ENCODE results near the gene TADA2A.

The TADA2A gene

DNA sequence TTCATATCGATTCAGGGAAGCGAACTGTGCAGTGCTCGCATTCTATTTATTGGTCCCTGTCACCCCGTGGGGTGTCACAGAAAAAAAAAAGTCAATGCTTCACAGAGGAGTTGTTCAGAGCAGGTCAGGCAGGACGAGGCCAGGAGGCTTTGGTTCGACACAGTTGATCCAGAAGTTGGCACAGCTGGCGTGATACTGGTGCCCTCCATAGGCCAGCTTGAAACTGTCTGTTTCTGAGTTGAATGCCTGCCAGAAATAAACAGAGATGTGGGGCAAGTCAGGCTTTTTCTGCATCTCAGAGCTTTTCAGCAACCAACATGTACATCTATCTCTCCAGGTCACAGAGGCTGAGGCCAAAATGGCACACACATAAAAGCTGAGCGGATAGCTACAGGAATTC, 112.1 kb downstream of the TADA2A start:
- Histone ChIP-seq H3K9me3 (ENCODE audit: insufficient read depth, low read length) (no peaks in the 10 kb centered on the region), H3K4me1 (ENCODE audit: low read length) (no peaks in the 10 kb centered on the region), H3K27ac (ENCODE audit: low read length) (no peak overlapping the region), H4K20me1 (ENCODE audit: insufficient read depth, low read length) (no peaks in the 10 kb centered on the region), H3K79me2 (ENCODE audit: low read length) (no peaks in the 10 kb centered on the region), H2AFZ (ENCODE audit: low read depth, low read length) (no peak overlapping the region), H3K4me2 (ENCODE audit: low read length) (no peak overlapping the region), H3K9ac (ENCODE audit: low read length) (no peak overlapping the region), H3K27me3 (ENCODE audit: low read depth, low read length) (no peaks in the 10 kb centered on the region), H3K36me3 (replicated peaks; ENCODE audit: low read depth, low read length) (peaks cover 23% of the 10 kb centered on the region), H3K4me3 (ENCODE audit: low read length) (no peak overlapping the region)
- no peak for TF ChIP-seq CTCF (IDR thresholded peaks at IDR 0.05; ENCODE audit: low read depth, low read length)
- TF ChIP-seq EZH2phosphoT487 (IDR thresholded peaks at IDR 0.05; ENCODE audit: low read depth), result no peak

GRCh38 chr17:37519251-37519985, 112.7 kb downstream of the TADA2A start:
- Histone ChIP-seq H3K36me3 (replicated peaks; ENCODE audit: low read depth, low read length) (peaks cover 25% of the 10 kb centered on the region), H3K79me2 (ENCODE audit: low read length) (no peaks in the 10 kb centered on the region), H3K4me2 (ENCODE audit: low read length) (no peak overlapping the region), H3K9me3 (ENCODE audit: insufficient read depth, low read length) (no peaks in the 10 kb centered on the region), H3K27ac (ENCODE audit: low read length) (no peak overlapping the region), H3K4me1 (ENCODE audit: low read length) (no peaks in the 10 kb centered on the region), H3K9ac (ENCODE audit: low read length) (no peak overlapping the region), H3K4me3 (ENCODE audit: low read length) (no peak overlapping the region), H2AFZ (ENCODE audit: low read depth, low read length) (no peak overlapping the region), H4K20me1 (ENCODE audit: insufficient read depth, low read length) (no peaks in the 10 kb centered on the region), H3K27me3 (ENCODE audit: low read depth, low read length) (no peaks in the 10 kb centered on the region)
- no peak for TF ChIP-seq EZH2phosphoT487 (IDR thresholded peaks at IDR 0.05; ENCODE audit: low read depth)
- no peak for TF ChIP-seq CTCF (IDR thresholded peaks at IDR 0.05; ENCODE audit: low read depth, low read length)

- Histone ChIP-seq H3K4me2 (ENCODE audit: low read length) (no peak overlapping the region), H3K4me1 (ENCODE audit: low read length) (no peaks in the 10 kb centered on the region), H3K4me3 (ENCODE audit: low read length) (no peak overlapping the region), H2AFZ (ENCODE audit: low read depth, low read length) (no peak overlapping the region), H3K27ac (ENCODE audit: low read length) (no peak overlapping the region), H3K9me3 (ENCODE audit: insufficient read depth, low read length) (no peaks in the 10 kb centered on the region), H3K27me3 (ENCODE audit: low read depth, low read length) (no peaks in the 10 kb centered on the region), H3K9ac (ENCODE audit: low read length) (no peak overlapping the region), H3K36me3 (replicated peaks; ENCODE audit: low read depth, low read length) (peaks cover 25% of the 10 kb centered on the region), H4K20me1 (ENCODE audit: insufficient read depth, low read length) (no peaks in the 10 kb centered on the region), H3K79me2 (ENCODE audit: low read length) (no peaks in the 10 kb centered on the region)
- TF ChIP-seq EZH2phosphoT487 (IDR thresholded peaks at IDR 0.05; ENCODE audit: low read depth), result no peak
- TF ChIP-seq CTCF (IDR thresholded peaks at IDR 0.05; ENCODE audit: low read depth, low read length), result no peak
These were observed 113.5 kb downstream of the TADA2A start for GRCh38 chr17:37520174-37520573.

DNA sequence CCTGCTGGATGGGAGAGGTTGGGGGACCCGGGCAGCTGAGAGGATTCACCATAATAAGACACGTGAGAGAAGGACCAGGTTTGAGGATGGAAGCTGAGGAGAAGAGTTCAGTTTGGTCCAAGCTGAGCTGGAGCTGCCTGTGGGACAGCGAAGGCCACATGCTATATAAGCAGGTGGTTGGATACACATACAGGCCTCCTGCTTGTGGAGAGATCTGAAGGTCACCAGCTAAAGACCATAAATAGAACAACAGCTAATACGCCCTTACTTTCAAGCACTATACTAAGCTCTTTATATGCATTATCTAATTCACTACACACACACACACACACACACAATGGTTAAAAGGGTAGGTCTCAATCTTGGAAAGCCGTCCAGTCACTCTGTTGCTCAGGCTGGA, 115.1 kb downstream of the TADA2A start:
- H3K27ac ChIP-seq (ENCODE audit: low read length), result no peak overlapping the region
- H3K4me1 ChIP-seq (ENCODE audit: low read length), result no peaks in the 10 kb centered on the region
- TF ChIP-seq EZH2phosphoT487 (IDR thresholded peaks at IDR 0.05; ENCODE audit: low read depth) (no peak), CTCF (IDR thresholded peaks at IDR 0.05; ENCODE audit: low read depth, low read length) (no peak)
- no peaks in the 10 kb centered on the region for H3K79me2 ChIP-seq (ENCODE audit: low read length)
- H3K9me3 ChIP-seq (ENCODE audit: insufficient read depth, low read length), result no peaks in the 10 kb centered on the region
- H3K27me3 ChIP-seq (ENCODE audit: low read depth, low read length), result no peaks in the 10 kb centered on the region
- H3K9ac ChIP-seq (ENCODE audit: low read length), result no peak overlapping the region
- H2AFZ ChIP-seq (ENCODE audit: low read depth, low read length), result no peak overlapping the region
- H3K4me2 ChIP-seq (ENCODE audit: low read length), result no peak overlapping the region
- H3K36me3 ChIP-seq (replicated peaks; ENCODE audit: low read depth, low read length), result peaks cover 25% of the 10 kb centered on the region
- no peak overlapping the region for H3K4me3 ChIP-seq (ENCODE audit: low read length)
- H4K20me1 ChIP-seq (ENCODE audit: insufficient read depth, low read length), result no peaks in the 10 kb centered on the region
